ENCODE measurements around the gene PPP1R9A.

The PPP1R9A gene

DNA sequence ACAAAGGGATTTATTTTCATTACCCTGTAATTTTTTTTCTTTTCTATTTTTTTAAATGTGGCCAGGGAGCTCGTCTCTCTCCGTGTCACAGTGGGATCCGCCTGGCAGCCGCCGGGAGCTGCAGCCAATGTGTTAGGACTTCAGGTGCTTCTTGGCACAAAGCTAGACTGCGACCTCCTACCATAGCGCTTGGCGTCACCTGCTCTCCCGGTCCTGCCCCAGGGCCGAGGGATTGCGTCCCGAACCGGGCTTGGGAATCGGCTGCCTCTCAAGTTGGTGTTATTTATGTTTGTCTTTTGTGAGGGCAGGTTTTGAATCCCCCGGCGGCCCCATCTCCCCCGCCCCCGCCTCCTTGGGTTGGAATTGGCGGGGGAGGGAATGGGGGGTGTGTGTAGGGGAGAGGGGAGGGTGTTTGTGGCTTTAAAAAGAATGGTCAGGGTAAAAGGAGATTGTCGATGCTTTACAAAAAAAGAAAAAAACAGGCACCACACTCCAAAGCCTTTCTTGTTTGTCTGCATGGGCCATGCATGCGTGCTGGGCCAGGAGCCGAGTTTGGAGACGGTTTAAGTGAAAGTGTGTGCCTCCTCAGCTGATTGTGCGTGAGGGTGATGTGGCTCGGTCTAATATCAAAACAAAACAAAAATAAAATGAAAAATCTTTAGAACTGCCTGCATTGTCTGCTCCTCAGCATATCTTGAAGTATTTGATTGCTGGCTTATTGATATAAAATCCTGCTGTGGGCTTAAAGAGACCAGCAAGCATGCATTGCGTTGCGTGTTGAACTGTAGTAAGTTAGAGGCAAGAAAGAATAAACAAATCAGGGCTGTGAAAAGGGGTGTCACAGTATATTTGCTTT lies 1.2 kb downstream of the PPP1R9A start:
- in situ Hi-C loops (cut with HindIII; ENCODE audit: low sequenced_read_pairs) = no loop called here
- DNase-seq (ENCODE audit: low read depth) = peak; percentile 15
- H3K4me3 ChIP-seq (ENCODE audit: low read depth, low read length) = peak overlapping the region; percentile 58
- TF ChIP-seq, protein P1, sequence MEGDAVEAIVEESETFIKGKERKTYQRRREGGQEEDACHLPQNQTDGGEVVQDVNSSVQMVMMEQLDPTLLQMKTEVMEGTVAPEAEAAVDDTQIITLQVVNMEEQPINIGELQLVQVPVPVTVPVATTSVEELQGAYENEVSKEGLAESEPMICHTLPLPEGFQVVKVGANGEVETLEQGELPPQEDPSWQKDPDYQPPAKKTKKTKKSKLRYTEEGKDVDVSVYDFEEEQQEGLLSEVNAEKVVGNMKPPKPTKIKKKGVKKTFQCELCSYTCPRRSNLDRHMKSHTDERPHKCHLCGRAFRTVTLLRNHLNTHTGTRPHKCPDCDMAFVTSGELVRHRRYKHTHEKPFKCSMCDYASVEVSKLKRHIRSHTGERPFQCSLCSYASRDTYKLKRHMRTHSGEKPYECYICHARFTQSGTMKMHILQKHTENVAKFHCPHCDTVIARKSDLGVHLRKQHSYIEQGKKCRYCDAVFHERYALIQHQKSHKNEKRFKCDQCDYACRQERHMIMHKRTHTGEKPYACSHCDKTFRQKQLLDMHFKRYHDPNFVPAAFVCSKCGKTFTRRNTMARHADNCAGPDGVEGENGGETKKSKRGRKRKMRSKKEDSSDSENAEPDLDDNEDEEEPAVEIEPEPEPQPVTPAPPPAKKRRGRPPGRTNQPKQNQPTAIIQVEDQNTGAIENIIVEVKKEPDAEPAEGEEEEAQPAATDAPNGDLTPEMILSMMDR (IDR thresholded peaks at IDR 0.05; ENCODE audit: low read depth, low read length, missing control alignments) = no peak

DNA sequence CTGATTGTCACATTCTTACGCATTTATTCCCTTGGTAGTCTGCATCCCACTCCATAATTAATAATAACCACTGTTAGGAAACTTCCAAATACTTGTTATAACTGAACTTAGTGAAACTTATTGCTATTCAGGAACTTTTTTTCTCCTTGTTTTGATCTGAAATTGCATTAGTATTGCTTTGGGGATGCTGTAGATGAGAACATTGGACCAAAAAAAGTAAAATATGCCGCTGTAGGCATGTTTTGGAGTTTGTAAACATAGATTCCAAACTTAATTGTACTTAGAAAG lies 1.7 kb downstream of the PPP1R9A start:
- in situ Hi-C loops (cut with HindIII; ENCODE audit: low sequenced_read_pairs) = no loop called here
- peak overlapping the region; percentile 58 for H3K4me3 ChIP-seq (ENCODE audit: low read depth, low read length)
- TF ChIP-seq, protein P1 (IDR thresholded peaks at IDR 0.05; ENCODE audit: low read depth, low read length, missing control alignments) = no peak
- DNase-seq (ENCODE audit: low read depth) = no peak

DNA sequence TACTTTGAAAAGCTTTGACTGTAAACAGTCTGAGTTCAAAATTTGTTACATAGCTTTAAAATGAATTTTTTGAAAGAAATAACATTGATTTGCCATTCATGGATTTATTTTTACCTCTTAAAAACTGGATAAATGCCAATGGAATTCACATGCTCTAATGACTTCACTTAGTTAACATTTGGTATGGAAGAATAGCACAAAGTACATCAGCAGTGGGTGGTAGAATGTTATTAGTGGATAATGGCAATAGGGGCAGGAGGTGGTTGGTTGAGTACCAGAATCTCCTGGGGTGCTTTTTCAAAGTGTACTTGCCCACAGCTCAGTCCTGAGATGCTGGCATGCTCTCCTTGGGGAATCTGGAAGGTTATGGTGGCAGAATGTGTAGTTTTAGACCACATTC lies 4.7 kb downstream of the PPP1R9A start:
- TF ChIP-seq, protein P1 (IDR thresholded peaks at IDR 0.05; ENCODE audit: low read depth, low read length, missing control alignments) = no peak
- DNase-seq (ENCODE audit: low read depth) = no peak
- in situ Hi-C loops (cut with HindIII; ENCODE audit: low sequenced_read_pairs) = no loop called here
- no peak overlapping the region for H3K4me3 ChIP-seq (ENCODE audit: low read depth, low read length)

DNA sequence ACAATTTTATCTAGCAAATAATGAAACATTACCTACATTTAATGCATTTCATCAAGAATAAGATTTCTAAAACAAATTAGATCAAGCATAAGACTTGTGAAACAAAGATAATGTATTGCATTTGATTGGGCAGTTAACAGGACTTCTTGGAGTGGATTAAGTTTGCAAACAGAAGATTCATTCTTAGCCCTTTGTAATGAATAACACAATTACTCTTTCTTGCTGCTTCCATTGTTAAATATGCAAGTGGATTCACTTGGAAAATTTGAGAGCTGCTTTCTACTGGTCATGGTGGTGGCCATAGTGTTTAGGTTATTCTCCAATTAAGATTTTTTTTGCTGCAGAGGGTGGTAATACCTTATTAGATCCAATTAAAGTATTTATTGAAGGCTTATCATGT lies 6.0 kb downstream of the PPP1R9A start:
- H3K4me3 ChIP-seq (ENCODE audit: low read depth, low read length) = no peak overlapping the region
- in situ Hi-C loops (cut with HindIII; ENCODE audit: low sequenced_read_pairs) = no loop called here
- TF ChIP-seq, protein P1 (IDR thresholded peaks at IDR 0.05; ENCODE audit: low read depth, low read length, missing control alignments) = no peak
- no peak for DNase-seq (ENCODE audit: low read depth)

DNA sequence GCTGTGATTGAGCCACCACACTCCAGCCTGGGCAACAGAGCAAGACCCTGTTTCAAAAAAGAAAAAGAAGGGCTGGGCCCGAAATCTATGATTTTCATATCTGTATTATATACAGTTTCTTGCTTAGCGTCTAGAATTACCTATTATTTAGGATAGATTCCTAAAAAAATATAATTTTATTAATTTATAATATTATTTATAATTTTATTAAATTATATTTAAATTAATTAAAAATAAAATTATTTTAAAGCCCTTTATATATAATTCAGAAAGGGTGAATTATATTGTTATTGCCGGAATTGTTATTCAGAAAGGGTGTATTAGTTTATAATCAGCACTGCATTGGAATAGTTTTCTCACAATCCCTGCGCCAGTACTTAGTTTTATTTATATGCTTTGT lies 14.5 kb downstream of the PPP1R9A start:
- DNase-seq (ENCODE audit: low read depth) = no peak
- no peak overlapping the region for H3K4me3 ChIP-seq (ENCODE audit: low read depth, low read length)
- in situ Hi-C loops (cut with HindIII; ENCODE audit: low sequenced_read_pairs) = no loop called here
- TF ChIP-seq, protein P1 (IDR thresholded peaks at IDR 0.05; ENCODE audit: low read depth, low read length, missing control alignments) = no peak

DNA sequence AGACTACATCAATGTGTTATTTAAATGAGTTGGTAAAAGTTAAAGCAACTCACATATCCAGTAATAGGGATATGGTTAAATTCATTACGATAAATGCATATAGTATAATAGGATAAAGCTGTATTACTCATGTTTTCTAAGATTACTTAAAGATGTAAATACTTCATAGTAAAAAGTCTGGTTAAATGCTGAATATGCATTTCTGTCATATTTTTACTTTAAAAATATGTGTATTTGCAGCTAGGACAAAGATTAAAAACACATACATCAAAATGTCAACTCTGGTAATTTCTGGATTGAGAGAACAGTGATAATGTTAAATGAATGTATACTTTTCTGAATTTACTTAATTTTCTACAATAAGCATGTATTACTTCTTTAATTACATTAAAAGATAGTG lies 15.1 kb downstream of the PPP1R9A start:
- no peak for DNase-seq (ENCODE audit: low read depth)
- TF ChIP-seq, protein P1 (IDR thresholded peaks at IDR 0.05; ENCODE audit: low read depth, low read length, missing control alignments) = no peak
- H3K4me3 ChIP-seq (ENCODE audit: low read depth, low read length) = no peak overlapping the region
- in situ Hi-C loops (cut with HindIII; ENCODE audit: low sequenced_read_pairs) = no loop called here

Data from astrocyte of the cerebellum (primary cell).